GM15510 (cell line): ENCODE measurements around the gene MPP3.

Experiments used
- POLR2A ChIP-seq: IDR thresholded peaks from 3 replicates; pipeline ENCODE4 v1.6.1; 2011; ENCODE audit warnings: borderline replicate concordance; ENCODE audit not compliant: insufficient read length; ENCODE audit errors: extremely low read depth

Gene MPP3

GRCh38 chr17:43823350-43824084, 9.4 kb downstream of the MPP3 start:
- no peak for TF ChIP-seq POLR2A

- no peak for TF ChIP-seq POLR2A
Observed at GRCh38 chr17:43822570-43823190, 10.3 kb downstream of the MPP3 start.

GRCh38 chr17:43820759-43821158, 12.2 kb downstream of the MPP3 start:
- no peak for TF ChIP-seq POLR2A

GRCh38 chr17:43818966-43819365, 14.0 kb downstream of the MPP3 start:
- no peak for TF ChIP-seq POLR2A

GRCh38 chr17:43817826-43818225, 15.1 kb downstream of the MPP3 start:
- no peak for TF ChIP-seq POLR2A

GRCh38 chr17:43816336-43817320, 16.3 kb downstream of the MPP3 start:
- TF ChIP-seq POLR2A, result no peak

- no peak for TF ChIP-seq POLR2A
Observed at GRCh38 chr17:43814714-43815113, 18.2 kb downstream of the MPP3 start.

GRCh38 chr17:43814026-43814425, 18.9 kb downstream of the MPP3 start:
- TF ChIP-seq POLR2A, result no peak

GRCh38 chr17:43813386-43813785, 19.6 kb downstream of the MPP3 start:
- TF ChIP-seq POLR2A, result no peak

GRCh38 chr17:43812396-43813265, 20.3 kb downstream of the MPP3 start:
- no peak for TF ChIP-seq POLR2A

GRCh38 chr17:43810823-43811222, 22.1 kb downstream of the MPP3 start:
- TF ChIP-seq POLR2A, result no peak

- no peak for TF ChIP-seq POLR2A
Observed at GRCh38 chr17:43810226-43810715, 22.7 kb downstream of the MPP3 start.

- no peak for TF ChIP-seq POLR2A
Observed at GRCh38 chr17:43809121-43809520, 23.8 kb downstream of the MPP3 start.

GRCh38 chr17:43808076-43808475, 24.9 kb downstream of the MPP3 start:
- no peak for TF ChIP-seq POLR2A

- no peak for TF ChIP-seq POLR2A
Observed at GRCh38 chr17:43805117-43805516, 27.8 kb downstream of the MPP3 start.

GRCh38 chr17:43803758-43804157, 29.2 kb downstream of the MPP3 start:
- TF ChIP-seq POLR2A, result no peak
